Nephron progenitor cell (in vitro differentiated cells): ENCODE measurements around the gene FOXD3.

Experiments used
- DNase-seq: peaks from one replicate; pipeline ENCODE4 v3.0.0; 2021
- H3K27ac Mint-ChIP-seq: 2 replicates; pipeline ENCODE4 v1.8.0; 2021; ENCODE audit warnings: mild to moderate bottlenecking, moderate library complexity, mixed read lengths
- H3K27me3 Mint-ChIP-seq: 2 replicates; pipeline ENCODE4 v1.8.0; 2021; ENCODE audit warnings: mild to moderate bottlenecking, low read depth, mixed read lengths; ENCODE audit not compliant: poor library complexity
- H3K36me3 Mint-ChIP-seq: 2 replicates; pipeline ENCODE4 v1.8.0; 2021; ENCODE audit warnings: low read depth, mixed read lengths
- H3K4me1 Mint-ChIP-seq: 2 replicates; pipeline ENCODE4 v1.8.0; 2021; ENCODE audit warnings: mixed read lengths
- H3K4me3 Mint-ChIP-seq: 2 replicates; pipeline ENCODE4 v1.8.0; 2021; ENCODE audit warnings: mild to moderate bottlenecking, moderate library complexity, mixed read lengths
- H3K9me3 Mint-ChIP-seq: 2 replicates; pipeline ENCODE4 v1.8.0; 2021; ENCODE audit warnings: mild to moderate bottlenecking, moderate library complexity, mixed read lengths
- TF ChIP-seq, protein P1 (sequence below): fragments of 200-600 bp; sonication (generic); IDR thresholded peaks from 2 replicates; pipeline ENCODE4 v1.5.0; 2021; ENCODE audit warnings: antibody characterized with exemption

FOXD3 gene

DNA sequence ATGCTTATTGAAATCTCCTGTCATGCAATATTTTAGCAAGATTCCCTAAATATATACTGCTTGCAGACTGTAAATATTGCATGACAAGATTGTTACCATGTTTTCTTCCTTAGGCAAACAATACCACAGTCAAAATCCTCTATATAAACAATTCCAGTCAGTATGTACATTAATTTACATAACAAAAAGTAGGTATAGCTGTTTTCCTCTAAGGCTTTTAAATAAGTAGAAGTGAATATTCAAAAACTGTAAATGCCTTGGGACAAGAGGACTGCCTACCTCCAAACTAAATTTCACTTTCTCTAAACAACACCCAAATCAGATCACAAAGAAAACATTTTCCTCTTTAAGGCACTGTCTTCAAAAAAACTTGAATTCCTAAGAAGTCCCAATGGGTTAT lies 17.3 kb upstream of the FOXD3 start:
- H3K27ac Mint-ChIP-seq, result no peak overlapping the region
- peaks cover 41% of the 10 kb centered on the region for H3K27me3 Mint-ChIP-seq
- no peak for DNase-seq
- no peaks in the 10 kb centered on the region for H3K4me1 Mint-ChIP-seq
- H3K4me3 Mint-ChIP-seq, result no peak overlapping the region
- TF ChIP-seq, protein P1, sequence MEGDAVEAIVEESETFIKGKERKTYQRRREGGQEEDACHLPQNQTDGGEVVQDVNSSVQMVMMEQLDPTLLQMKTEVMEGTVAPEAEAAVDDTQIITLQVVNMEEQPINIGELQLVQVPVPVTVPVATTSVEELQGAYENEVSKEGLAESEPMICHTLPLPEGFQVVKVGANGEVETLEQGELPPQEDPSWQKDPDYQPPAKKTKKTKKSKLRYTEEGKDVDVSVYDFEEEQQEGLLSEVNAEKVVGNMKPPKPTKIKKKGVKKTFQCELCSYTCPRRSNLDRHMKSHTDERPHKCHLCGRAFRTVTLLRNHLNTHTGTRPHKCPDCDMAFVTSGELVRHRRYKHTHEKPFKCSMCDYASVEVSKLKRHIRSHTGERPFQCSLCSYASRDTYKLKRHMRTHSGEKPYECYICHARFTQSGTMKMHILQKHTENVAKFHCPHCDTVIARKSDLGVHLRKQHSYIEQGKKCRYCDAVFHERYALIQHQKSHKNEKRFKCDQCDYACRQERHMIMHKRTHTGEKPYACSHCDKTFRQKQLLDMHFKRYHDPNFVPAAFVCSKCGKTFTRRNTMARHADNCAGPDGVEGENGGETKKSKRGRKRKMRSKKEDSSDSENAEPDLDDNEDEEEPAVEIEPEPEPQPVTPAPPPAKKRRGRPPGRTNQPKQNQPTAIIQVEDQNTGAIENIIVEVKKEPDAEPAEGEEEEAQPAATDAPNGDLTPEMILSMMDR, result no peak
- no peaks in the 10 kb centered on the region for H3K36me3 Mint-ChIP-seq
- peaks cover 14% of the 10 kb centered on the region for H3K9me3 Mint-ChIP-seq

DNA sequence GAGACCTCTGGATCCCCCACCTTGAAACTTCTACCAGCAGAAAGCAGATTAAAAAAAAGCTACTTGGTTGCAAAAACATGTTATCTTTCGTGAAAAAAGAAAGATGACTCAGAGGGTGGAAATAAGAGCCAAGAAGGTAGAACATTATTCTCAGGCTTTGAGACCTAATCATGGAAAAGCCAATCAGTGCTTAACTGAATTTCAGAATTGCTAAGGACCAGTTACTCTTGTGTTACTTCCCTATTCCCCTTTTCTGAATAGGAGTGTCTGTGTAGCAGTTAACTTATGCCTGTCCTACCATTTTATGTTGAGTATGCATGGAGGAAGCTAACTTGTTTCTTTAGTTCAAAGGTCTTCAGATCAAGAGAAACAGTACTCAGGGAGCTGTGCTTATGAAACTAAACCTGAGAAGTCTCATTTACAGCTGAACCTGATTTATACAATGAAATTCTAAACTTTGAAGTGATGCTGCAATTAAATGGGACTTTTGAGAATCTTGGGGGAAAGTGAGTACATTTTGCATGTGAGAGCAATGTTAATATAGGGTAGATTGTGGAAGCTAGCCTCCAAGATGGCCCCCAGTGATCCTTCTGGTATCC lies 15.1 kb upstream of the FOXD3 start:
- Mint-ChIP-seq H3K27ac (no peak overlapping the region), H3K4me1 (no peaks in the 10 kb centered on the region), H3K36me3 (no peaks in the 10 kb centered on the region), H3K4me3 (no peak overlapping the region), H3K27me3 (peaks cover 44% of the 10 kb centered on the region), H3K9me3 (peaks cover 14% of the 10 kb centered on the region)
- TF ChIP-seq, protein P1, result no peak
- no peak for DNase-seq

DNA sequence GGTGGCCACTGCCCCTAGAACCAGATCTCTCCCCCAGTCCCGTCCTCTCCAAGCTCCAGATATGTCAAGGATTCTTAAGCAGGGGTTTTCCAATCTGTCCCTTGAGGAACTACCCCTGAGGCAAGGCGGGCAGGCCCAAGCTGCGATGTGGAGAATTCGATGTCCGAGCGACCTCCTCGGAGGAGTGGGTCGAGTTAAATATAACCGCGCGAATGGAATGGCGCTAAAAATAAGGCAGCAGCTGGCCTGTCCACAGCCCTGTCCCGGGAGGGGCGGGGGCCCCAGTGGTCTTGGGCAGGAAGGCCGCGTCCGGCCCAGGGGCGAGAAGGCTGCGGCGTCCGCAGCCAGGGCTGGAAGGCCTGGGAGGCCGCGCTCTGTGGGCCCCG lies 5.8 kb upstream of the FOXD3 start:
- no peak overlapping the region for H3K27ac Mint-ChIP-seq
- no peak for DNase-seq
- peaks cover 95% of the 10 kb centered on the region for H3K27me3 Mint-ChIP-seq
- no peaks in the 10 kb centered on the region for H3K36me3 Mint-ChIP-seq
- H3K9me3 Mint-ChIP-seq, result peaks cover 17% of the 10 kb centered on the region
- TF ChIP-seq, protein P1, result no peak
- peak overlapping the region; percentile 53 for H3K4me3 Mint-ChIP-seq
- peaks cover 14% of the 10 kb centered on the region for H3K4me1 Mint-ChIP-seq

DNA sequence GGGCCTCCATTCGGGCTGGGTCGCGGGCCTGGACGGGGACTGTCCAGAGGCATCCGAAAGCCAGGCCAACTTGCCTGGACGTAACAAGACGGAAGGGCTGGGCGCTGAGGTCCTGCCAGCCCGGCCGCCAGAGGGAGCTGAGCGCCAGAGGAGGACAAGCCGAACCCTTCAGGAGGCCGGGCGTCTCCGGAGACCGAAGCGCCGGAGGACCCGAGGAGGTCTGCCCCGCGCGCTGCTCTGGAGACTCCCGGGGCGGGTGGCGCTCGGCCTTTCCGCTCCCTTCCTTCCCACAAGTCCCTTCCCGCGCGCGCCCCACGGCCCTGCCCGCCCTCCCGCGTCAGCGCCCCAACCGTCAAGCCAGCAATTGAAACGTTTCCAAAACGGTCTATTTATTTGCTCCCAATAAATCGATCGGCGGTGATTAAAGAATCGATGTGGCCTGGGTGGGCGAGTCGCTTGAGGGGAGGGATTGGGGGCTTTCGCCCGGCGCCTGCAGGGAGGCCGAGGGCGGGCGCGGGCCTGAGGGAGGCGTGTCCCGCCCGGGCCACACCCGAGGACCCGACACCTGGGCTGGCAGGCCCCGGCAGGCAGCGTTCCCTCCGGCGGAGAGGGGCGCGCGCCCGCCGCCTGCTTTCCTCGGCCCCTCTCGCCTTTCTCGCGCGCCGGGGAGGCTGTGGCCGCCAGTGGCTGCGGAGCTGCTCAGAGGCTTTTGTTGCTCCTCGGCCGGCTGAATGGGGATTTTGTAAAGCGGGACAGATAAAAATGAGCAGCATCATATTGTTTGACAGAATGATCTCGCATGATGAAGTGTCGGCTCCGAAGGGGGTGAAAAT lies 5.2 kb upstream of the FOXD3 start:
- H3K36me3 Mint-ChIP-seq, result no peaks in the 10 kb centered on the region
- peak; percentile 76 for DNase-seq
- H3K4me3 Mint-ChIP-seq, result peak overlapping the region; percentile 76
- no peak overlapping the region for H3K27ac Mint-ChIP-seq
- peaks cover 99% of the 10 kb centered on the region for H3K27me3 Mint-ChIP-seq
- H3K9me3 Mint-ChIP-seq, result peaks cover 17% of the 10 kb centered on the region
- H3K4me1 Mint-ChIP-seq, result peaks cover 17% of the 10 kb centered on the region
- TF ChIP-seq, protein P1, result peak; percentile 56

DNA sequence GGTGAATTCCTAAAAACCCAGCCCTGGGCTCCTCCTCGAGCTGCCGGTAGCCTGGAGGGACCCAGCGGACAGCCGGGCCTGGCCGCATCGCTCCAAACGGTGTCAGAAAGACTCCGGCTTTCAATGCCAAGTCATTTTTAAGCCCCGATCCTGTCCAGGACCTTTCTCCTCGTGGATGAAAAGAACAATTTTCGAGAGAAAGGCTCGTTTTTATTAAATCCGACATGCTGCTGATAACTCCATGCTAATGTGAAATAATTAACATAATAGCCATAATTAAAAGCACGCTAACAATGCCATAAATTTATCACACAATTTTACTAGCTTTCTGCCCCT lies 4.6 kb upstream of the FOXD3 start:
- TF ChIP-seq, protein P1, result no peak
- peak overlapping the region; percentile 76 for H3K4me3 Mint-ChIP-seq
- peaks cover 17% of the 10 kb centered on the region for H3K4me1 Mint-ChIP-seq
- H3K27me3 Mint-ChIP-seq, result peaks cover 99% of the 10 kb centered on the region
- no peak for DNase-seq
- H3K36me3 Mint-ChIP-seq, result no peaks in the 10 kb centered on the region
- peaks cover 17% of the 10 kb centered on the region for H3K9me3 Mint-ChIP-seq
- no peak overlapping the region for H3K27ac Mint-ChIP-seq
